ENCODE results near the gene CYBB. TPM values are rescaled to one million over a fixed set of nuclear protein-coding genes. Genes with fewer than 3 reads are reported as not detected.

CYBB gene
- polyA plus RNA-seq, 1 experiment, result not detected

- Histone ChIP-seq H3K27me3 (ENCODE audit: control insufficient read depth, insufficient read depth, low read length) (no peaks in the 10 kb centered on the region), H3K36me3 (ENCODE audit: control insufficient read depth, insufficient read depth, low read length) (no peaks in the 10 kb centered on the region), H3K4me3 (ENCODE audit: low read depth, low read length) (no peak overlapping the region)
- CTCF ChIA-PET, result interaction anchor here (1.2 kb wide), 1 partner anchor 8 kb away, joined by 4 read pairs; no protein-coding TSS in a partner anchor
- no peak for DNase-seq (ENCODE audit: low read depth)
- TF ChIP-seq, protein P1, sequence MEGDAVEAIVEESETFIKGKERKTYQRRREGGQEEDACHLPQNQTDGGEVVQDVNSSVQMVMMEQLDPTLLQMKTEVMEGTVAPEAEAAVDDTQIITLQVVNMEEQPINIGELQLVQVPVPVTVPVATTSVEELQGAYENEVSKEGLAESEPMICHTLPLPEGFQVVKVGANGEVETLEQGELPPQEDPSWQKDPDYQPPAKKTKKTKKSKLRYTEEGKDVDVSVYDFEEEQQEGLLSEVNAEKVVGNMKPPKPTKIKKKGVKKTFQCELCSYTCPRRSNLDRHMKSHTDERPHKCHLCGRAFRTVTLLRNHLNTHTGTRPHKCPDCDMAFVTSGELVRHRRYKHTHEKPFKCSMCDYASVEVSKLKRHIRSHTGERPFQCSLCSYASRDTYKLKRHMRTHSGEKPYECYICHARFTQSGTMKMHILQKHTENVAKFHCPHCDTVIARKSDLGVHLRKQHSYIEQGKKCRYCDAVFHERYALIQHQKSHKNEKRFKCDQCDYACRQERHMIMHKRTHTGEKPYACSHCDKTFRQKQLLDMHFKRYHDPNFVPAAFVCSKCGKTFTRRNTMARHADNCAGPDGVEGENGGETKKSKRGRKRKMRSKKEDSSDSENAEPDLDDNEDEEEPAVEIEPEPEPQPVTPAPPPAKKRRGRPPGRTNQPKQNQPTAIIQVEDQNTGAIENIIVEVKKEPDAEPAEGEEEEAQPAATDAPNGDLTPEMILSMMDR (IDR thresholded peaks at IDR 0.05; ENCODE audit: insufficient read depth, low read depth, low read length), result no peak
- POLR2A ChIA-PET, result no interaction called here
Measured at GRCh38 chrX:37816766-37817165, 36.9 kb downstream of the CYBB start.

DNA sequence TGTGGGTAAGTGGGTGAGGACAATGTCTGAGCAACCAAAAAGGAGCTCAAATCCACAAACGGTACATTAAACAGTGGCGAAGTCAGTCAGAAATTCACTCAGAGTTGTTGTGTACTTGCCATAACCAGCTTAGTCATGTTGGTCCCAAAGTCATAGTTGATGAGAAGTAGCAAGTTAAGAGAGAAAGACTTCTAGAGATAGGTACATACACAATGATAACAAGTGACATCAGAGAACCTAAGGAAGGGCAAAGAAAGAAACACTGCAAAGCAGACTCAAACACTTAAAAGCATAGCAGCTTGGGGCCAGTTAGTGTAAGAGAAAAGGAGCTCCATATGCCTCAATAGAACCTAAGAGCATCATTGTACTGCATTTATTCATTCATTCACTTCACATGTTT lies 37.3 kb downstream of the CYBB start:
- TF ChIP-seq, protein P1 (IDR thresholded peaks at IDR 0.05; ENCODE audit: insufficient read depth, low read depth, low read length), result no peak
- POLR2A ChIA-PET, result no interaction called here
- CTCF ChIA-PET, result no interaction called here
- Histone ChIP-seq H3K27me3 (ENCODE audit: control insufficient read depth, insufficient read depth, low read length) (no peaks in the 10 kb centered on the region), H3K36me3 (ENCODE audit: control insufficient read depth, insufficient read depth, low read length) (no peaks in the 10 kb centered on the region), H3K4me3 (ENCODE audit: low read depth, low read length) (no peak overlapping the region)
- no peak for DNase-seq (ENCODE audit: low read depth)

GRCh38 chrX:37817579-37817978 lies 37.7 kb downstream of the CYBB start:
- no peaks in the 10 kb centered on the region for H3K36me3 ChIP-seq (ENCODE audit: control insufficient read depth, insufficient read depth, low read length)
- no peak overlapping the region for H3K4me3 ChIP-seq (ENCODE audit: low read depth, low read length)
- no peaks in the 10 kb centered on the region for H3K27me3 ChIP-seq (ENCODE audit: control insufficient read depth, insufficient read depth, low read length)
- DNase-seq (ENCODE audit: low read depth), result no peak
- ChIA-PET CTCF (interaction anchor here (1.2 kb wide), 1 partner anchor 10 kb away, joined by 3 read pairs; no protein-coding TSS in a partner anchor), POLR2A (no interaction called here)
- TF ChIP-seq, protein P1 (IDR thresholded peaks at IDR 0.05; ENCODE audit: insufficient read depth, low read depth, low read length), result no peak

- TF ChIP-seq, protein P1 (IDR thresholded peaks at IDR 0.05; ENCODE audit: insufficient read depth, low read depth, low read length), result no peak
- CTCF ChIA-PET, result interaction anchor here (1.2 kb wide), 1 partner anchor 9 kb away, joined by 3 read pairs; no protein-coding TSS in a partner anchor
- POLR2A ChIA-PET, result no interaction called here
Measured at GRCh38 chrX:37818031-37818430, 38.2 kb downstream of the CYBB start.

DNA sequence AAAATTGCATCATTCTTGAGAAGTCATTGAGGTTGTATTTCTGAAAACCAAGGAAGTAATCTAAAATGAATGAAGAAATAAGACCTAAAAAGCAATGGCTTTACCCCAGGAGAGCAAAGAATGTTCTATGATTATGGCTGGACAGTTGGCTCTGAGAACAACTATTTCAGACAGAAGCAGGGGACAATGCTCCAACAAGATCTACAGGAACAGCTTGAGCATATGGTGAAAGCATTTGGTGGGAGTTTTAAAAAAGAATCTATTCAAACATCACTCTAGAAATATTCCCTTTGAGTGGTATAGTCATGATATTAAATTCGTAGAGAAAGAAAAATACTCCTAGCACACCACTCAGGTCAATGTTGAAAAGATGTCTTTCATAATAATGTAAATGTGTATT lies 40.8 kb downstream of the CYBB start:
- H3K27me3 ChIP-seq (ENCODE audit: control insufficient read depth, insufficient read depth, low read length), result no peaks in the 10 kb centered on the region
- H3K4me3 ChIP-seq (ENCODE audit: low read depth, low read length), result no peak overlapping the region
- TF ChIP-seq, protein P1 (IDR thresholded peaks at IDR 0.05; ENCODE audit: insufficient read depth, low read depth, low read length), result no peak
- no peak for DNase-seq (ENCODE audit: low read depth)
- ChIA-PET CTCF (no interaction called here), POLR2A (no interaction called here)
- no peaks in the 10 kb centered on the region for H3K36me3 ChIP-seq (ENCODE audit: control insufficient read depth, insufficient read depth, low read length)

More at GRCh38 chrX:37818031-37818430, 38.2 kb downstream of the CYBB start:
- DNase-seq (ENCODE audit: low read depth), result no peak
- no peaks in the 10 kb centered on the region for H3K27me3 ChIP-seq (ENCODE audit: control insufficient read depth, insufficient read depth, low read length)
- H3K36me3 ChIP-seq (ENCODE audit: control insufficient read depth, insufficient read depth, low read length), result no peaks in the 10 kb centered on the region
- no peak overlapping the region for H3K4me3 ChIP-seq (ENCODE audit: low read depth, low read length)

Measured in BJ (cell line).